ENCODE measurements around the gene RPS6KA1.

DNA sequence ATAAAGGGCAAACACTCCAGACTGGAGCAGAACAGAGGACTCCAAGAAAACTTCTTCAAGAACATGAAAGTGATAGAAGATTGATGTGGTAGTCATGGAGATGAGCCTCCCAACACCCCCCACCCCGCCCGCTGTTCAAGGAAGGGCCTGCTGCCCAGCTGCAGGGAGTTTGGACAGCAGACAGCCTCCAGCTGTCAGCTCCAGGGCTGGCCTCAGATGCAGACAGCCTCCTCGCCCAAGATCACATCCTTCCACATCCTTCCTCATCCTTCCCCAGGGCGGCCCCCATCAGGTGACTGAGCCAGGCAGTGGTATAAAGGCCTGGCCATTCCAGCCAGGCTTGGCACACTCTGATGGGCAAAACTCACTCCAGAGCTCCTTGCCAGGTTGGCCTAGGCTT lies 32.7 kb upstream of the RPS6KA1 start:
- TF ChIP-seq, protein P1, sequence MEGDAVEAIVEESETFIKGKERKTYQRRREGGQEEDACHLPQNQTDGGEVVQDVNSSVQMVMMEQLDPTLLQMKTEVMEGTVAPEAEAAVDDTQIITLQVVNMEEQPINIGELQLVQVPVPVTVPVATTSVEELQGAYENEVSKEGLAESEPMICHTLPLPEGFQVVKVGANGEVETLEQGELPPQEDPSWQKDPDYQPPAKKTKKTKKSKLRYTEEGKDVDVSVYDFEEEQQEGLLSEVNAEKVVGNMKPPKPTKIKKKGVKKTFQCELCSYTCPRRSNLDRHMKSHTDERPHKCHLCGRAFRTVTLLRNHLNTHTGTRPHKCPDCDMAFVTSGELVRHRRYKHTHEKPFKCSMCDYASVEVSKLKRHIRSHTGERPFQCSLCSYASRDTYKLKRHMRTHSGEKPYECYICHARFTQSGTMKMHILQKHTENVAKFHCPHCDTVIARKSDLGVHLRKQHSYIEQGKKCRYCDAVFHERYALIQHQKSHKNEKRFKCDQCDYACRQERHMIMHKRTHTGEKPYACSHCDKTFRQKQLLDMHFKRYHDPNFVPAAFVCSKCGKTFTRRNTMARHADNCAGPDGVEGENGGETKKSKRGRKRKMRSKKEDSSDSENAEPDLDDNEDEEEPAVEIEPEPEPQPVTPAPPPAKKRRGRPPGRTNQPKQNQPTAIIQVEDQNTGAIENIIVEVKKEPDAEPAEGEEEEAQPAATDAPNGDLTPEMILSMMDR (IDR thresholded peaks at IDR 0.05) = no peak
- no peak for TF ChIP-seq POLR2A (IDR thresholded peaks at IDR 0.05)
